ENCODE measurements around the gene PLEKHA8. TPM values are rescaled to one million over a fixed set of nuclear protein-coding genes. Genes with fewer than 3 reads are reported as not detected.

The PLEKHA8 gene
- total RNA-seq, 1 donor: 13.8 TPM

- Histone ChIP-seq H3K4me3 (ENCODE audit: insufficient read depth, low read length) (no peak overlapping the region), H3K4me2 (ENCODE audit: insufficient read depth, low read length) (no peak overlapping the region), H2AFZ (ENCODE audit: low read length) (no peak overlapping the region), H3K27ac (ENCODE audit: low read depth, low read length) (no peak overlapping the region), H3K4me1 (ENCODE audit: insufficient read depth, low read length) (no peaks in the 10 kb centered on the region), H4K20me1 (ENCODE audit: insufficient read depth, low read length) (peaks cover 2% of the 10 kb centered on the region), H3K79me2 (ENCODE audit: insufficient read depth, low read length) (peaks cover 18% of the 10 kb centered on the region), H3K9me3 (ENCODE audit: low read depth, low read length) (no peaks in the 10 kb centered on the region), H3K27me3 (ENCODE audit: insufficient read depth, low read length) (no peaks in the 10 kb centered on the region), H3K36me3 (ENCODE audit: insufficient read depth, low read length) (peaks cover 7% of the 10 kb centered on the region)
- TF ChIP-seq CTCF (IDR thresholded peaks at IDR 0.05; ENCODE audit: extremely low read depth, low read depth, low read length): no peak
- no peak for DNase-seq (ENCODE audit: insufficient read length, low spot score, missing footprints)
Measured at GRCh38 chr7:30041526-30042269, 13.5 kb downstream of the PLEKHA8 start.

GRCh38 chr7:30046127-30046770, 18.0 kb downstream of the PLEKHA8 start:
- Histone ChIP-seq H3K27me3 (ENCODE audit: insufficient read depth, low read length) (no peaks in the 10 kb centered on the region), H3K4me3 (ENCODE audit: insufficient read depth, low read length) (no peak overlapping the region), H3K4me1 (ENCODE audit: insufficient read depth, low read length) (no peaks in the 10 kb centered on the region), H3K79me2 (ENCODE audit: insufficient read depth, low read length) (peaks cover 9% of the 10 kb centered on the region), H4K20me1 (ENCODE audit: insufficient read depth, low read length) (no peaks in the 10 kb centered on the region), H3K4me2 (ENCODE audit: insufficient read depth, low read length) (no peak overlapping the region), H2AFZ (ENCODE audit: low read length) (no peak overlapping the region), H3K36me3 (ENCODE audit: insufficient read depth, low read length) (peaks cover 14% of the 10 kb centered on the region), H3K27ac (ENCODE audit: low read depth, low read length) (no peak overlapping the region), H3K9me3 (ENCODE audit: low read depth, low read length) (no peaks in the 10 kb centered on the region)
- no peak for DNase-seq (ENCODE audit: insufficient read length, low spot score, missing footprints)
- no peak for TF ChIP-seq CTCF (IDR thresholded peaks at IDR 0.05; ENCODE audit: extremely low read depth, low read depth, low read length)

- Histone ChIP-seq H3K36me3 (ENCODE audit: insufficient read depth, low read length) (peaks cover 14% of the 10 kb centered on the region), H2AFZ (ENCODE audit: low read length) (no peak overlapping the region), H3K79me2 (ENCODE audit: insufficient read depth, low read length) (peaks cover 7% of the 10 kb centered on the region), H3K4me1 (ENCODE audit: insufficient read depth, low read length) (no peaks in the 10 kb centered on the region), H3K4me3 (ENCODE audit: insufficient read depth, low read length) (no peak overlapping the region), H3K27ac (ENCODE audit: low read depth, low read length) (no peak overlapping the region), H3K27me3 (ENCODE audit: insufficient read depth, low read length) (no peaks in the 10 kb centered on the region), H4K20me1 (ENCODE audit: insufficient read depth, low read length) (no peaks in the 10 kb centered on the region), H3K9me3 (ENCODE audit: low read depth, low read length) (no peaks in the 10 kb centered on the region), H3K4me2 (ENCODE audit: insufficient read depth, low read length) (no peak overlapping the region)
- TF ChIP-seq CTCF (IDR thresholded peaks at IDR 0.05; ENCODE audit: extremely low read depth, low read depth, low read length): no peak
- DNase-seq (ENCODE audit: insufficient read length, low spot score, missing footprints): no peak
Measured at GRCh38 chr7:30047124-30047523, 18.9 kb downstream of the PLEKHA8 start.

GRCh38 chr7:30048582-30048981, 20.4 kb downstream of the PLEKHA8 start:
- Histone ChIP-seq H3K4me2 (ENCODE audit: insufficient read depth, low read length) (no peak overlapping the region), H2AFZ (ENCODE audit: low read length) (no peak overlapping the region), H4K20me1 (ENCODE audit: insufficient read depth, low read length) (no peaks in the 10 kb centered on the region), H3K27me3 (ENCODE audit: insufficient read depth, low read length) (no peaks in the 10 kb centered on the region), H3K4me3 (ENCODE audit: insufficient read depth, low read length) (no peak overlapping the region), H3K9me3 (ENCODE audit: low read depth, low read length) (no peaks in the 10 kb centered on the region), H3K27ac (ENCODE audit: low read depth, low read length) (no peak overlapping the region), H3K4me1 (ENCODE audit: insufficient read depth, low read length) (no peaks in the 10 kb centered on the region), H3K36me3 (ENCODE audit: insufficient read depth, low read length) (peaks cover 14% of the 10 kb centered on the region), H3K79me2 (ENCODE audit: insufficient read depth, low read length) (no peaks in the 10 kb centered on the region)
- TF ChIP-seq CTCF (IDR thresholded peaks at IDR 0.05; ENCODE audit: extremely low read depth, low read depth, low read length): no peak
- DNase-seq (ENCODE audit: insufficient read length, low spot score, missing footprints): no peak

Data from osteoblast (primary cell).